GM12892 (cell line): ENCODE results near the gene MTERF1.
"Not testable (repeated sequence)": the region's sequence is repeated elsewhere in the genome, so short reads cannot be mapped to it uniquely, and the experiment has no call there.

Experiments
- DNase-seq: peaks from one replicate; pipeline ENCODE4 v3.0.0; 2011; ENCODE audit not compliant: insufficient read length
- FAIRE-seq: peaks from 2 replicates; lab custom pipeline; 2011; peaks lifted over from hg19 to GRCh38; lab: Jason Lieb, UNC
- POLR2A ChIP-seq: IDR thresholded peaks from 2 replicates; pipeline ENCODE4 v1.6.1; 2011; ENCODE audit warnings: low read depth, low read length, control low read depth
- POLR2AphosphoS5 ChIP-seq: IDR thresholded peaks from 2 replicates; pipeline ENCODE4 v1.6.1; 2011; ENCODE audit warnings: low read depth, low read length, control low read depth
- TAF1 ChIP-seq: IDR thresholded peaks from 2 replicates; pipeline ENCODE4 v1.6.1; 2011; ENCODE audit warnings: low read depth, mild to moderate bottlenecking, control low read depth, low read length, borderline replicate concordance

The MTERF1 gene

GRCh38 chr7:91899563-91899962 lies 19.1 kb upstream of the MTERF1 start:
- DNase-seq (no peak), FAIRE-seq (no peak)
- no peak for TF ChIP-seq POLR2A
- TF ChIP-seq TAF1 = no peak
- no peak for TF ChIP-seq POLR2AphosphoS5

GRCh38 chr7:91898240-91898992 lies 17.9 kb upstream of the MTERF1 start:
- FAIRE-seq (no peak), DNase-seq (no peak)
- TF ChIP-seq POLR2A (no peak), TAF1 (no peak), POLR2AphosphoS5 (no peak)

GRCh38 chr7:91894781-91895480 lies 14.4 kb upstream of the MTERF1 start:
- no peak for DNase-seq
- no peak for TF ChIP-seq POLR2A
- TF ChIP-seq TAF1 = no peak
- no peak for TF ChIP-seq POLR2AphosphoS5
- FAIRE-seq = no peak

- FAIRE-seq, DNase-seq: not testable (repeated sequence)
Measured at GRCh38 chr7:91893699-91894098, 13.2 kb upstream of the MTERF1 start.

GRCh38 chr7:91892821-91893340 lies 12.4 kb upstream of the MTERF1 start:
- no peak for TF ChIP-seq TAF1
- no peak for TF ChIP-seq POLR2A
- TF ChIP-seq POLR2AphosphoS5 = no peak
- FAIRE-seq (no peak), DNase-seq (no peak)

GRCh38 chr7:91892099-91892705 lies 11.7 kb upstream of the MTERF1 start:
- TF ChIP-seq TAF1 = no peak
- TF ChIP-seq POLR2A = no peak
- TF ChIP-seq POLR2AphosphoS5 = no peak
- no peak for DNase-seq
- FAIRE-seq = no peak

- DNase-seq, FAIRE-seq: not testable (repeated sequence)
Measured at GRCh38 chr7:91888271-91889175, 8.0 kb upstream of the MTERF1 start.

GRCh38 chr7:91887336-91888213 lies 7.1 kb upstream of the MTERF1 start:
- FAIRE-seq, DNase-seq: not testable (repeated sequence)

GRCh38 chr7:91883676-91884362 lies 3.3 kb upstream of the MTERF1 start:
- DNase-seq = no peak
- TF ChIP-seq POLR2A = no peak
- no peak for TF ChIP-seq POLR2AphosphoS5
- no peak for TF ChIP-seq TAF1
- no peak for FAIRE-seq

GRCh38 chr7:91880016-91880412 lies 488 bp downstream of the MTERF1 start:
- no peak for FAIRE-seq

More at GRCh38 chr7:91880016-91880412, 488 bp downstream of the MTERF1 start:
- DNase-seq = no peak
- TF ChIP-seq TAF1 (no peak), POLR2AphosphoS5 (no peak), POLR2A (no peak)
